IMR-90 (cell line): ENCODE data around the gene ST7.

ENCODE experiments used
- CTCF ChIP-seq: conservative IDR thresholded peaks from 2 replicates; pipeline ENCODE4 v1.5.1; 2012; ENCODE audit warnings: mild to moderate bottlenecking, low read depth, low read length, improper control_type of control experiment
- MXI1 ChIP-seq: IDR thresholded peaks from 2 replicates; pipeline ENCODE4 v1.6.1; 2012; ENCODE audit warnings: low read depth, mild to moderate bottlenecking, low read length, moderate library complexity, borderline replicate concordance

- TF ChIP-seq CTCF (no peak), MXI1 (no peak)
These were observed 31.2 kb downstream of the ST7 start for GRCh38 chr7:116984511-116984910.
